Muscle of leg (tissue), 11 donors: ENCODE results near the gene FOSB. TPM values are rescaled to one million over a fixed set of nuclear protein-coding genes. Genes with fewer than 3 reads are reported as not detected.

Experiments used
- DNase-seq: peaks from one replicate; pipeline ENCODE4 v3.0.0; 2013
- H3K27ac ChIP-seq: one replicate; pipeline ENCODE4 v1.5.1; 2013; ENCODE audit warnings: mild to moderate bottlenecking, low read length, control low read depth
- H3K27me3 ChIP-seq: one replicate; pipeline ENCODE4 v1.6.1; 2013; ENCODE audit warnings: low read length; ENCODE audit not compliant: control insufficient read depth, insufficient read depth
- H3K36me3 ChIP-seq: one replicate; pipeline ENCODE4 v1.6.1; 2013; ENCODE audit warnings: low read length; ENCODE audit not compliant: control insufficient read depth, insufficient read depth
- H3K4me1 ChIP-seq: one replicate; pipeline ENCODE4 v1.6.1; 2013; ENCODE audit warnings: low read length; ENCODE audit not compliant: control insufficient read depth, insufficient read depth
- H3K4me3 ChIP-seq: one replicate; pipeline ENCODE4 v1.5.1; 2013; ENCODE audit warnings: low read length, control low read depth
- H3K9me3 ChIP-seq: replicated peaks from 2 replicates; pipeline ENCODE4 v1.6.1; 2013; ENCODE audit warnings: low read depth, low read length; ENCODE audit not compliant: control insufficient read depth
- WGBS: methylation state at CpG from one replicate; pipeline ENCODE4 v1.1.5; 2013; ENCODE audit warnings: missing lambda C conversion rate; ENCODE audit not compliant: insufficient coverage; 5-methylcytosine and 5-hydroxymethylcytosine counted together
- polyA plus RNA-seq, 8 donors: library from polyadenylated mRNA; unstranded; fragments of 120-200 nt; gene quantifications; one replicate each; pipeline versions ENCODE4 v1.2.1 to v1.2.3, GENCODE V29; 2013; ENCODE audit warnings: inconsistent platforms in 1 of 8, low replicate concordance in 1 of 8; ENCODE audit not compliant: insufficient read length in 8 of 8, insufficient read depth in 1 of 8
- total RNA-seq: library from RNA; stranded (reverse); fragments of 120-200 nt; gene quantifications from one replicate; pipeline ENCODE4 v1.2.4, GENCODE V29; 2013

The FOSB gene
- total and polyA plus RNA-seq, 9 donors = 16.7 to 194 (median 54.9) TPM

DNA sequence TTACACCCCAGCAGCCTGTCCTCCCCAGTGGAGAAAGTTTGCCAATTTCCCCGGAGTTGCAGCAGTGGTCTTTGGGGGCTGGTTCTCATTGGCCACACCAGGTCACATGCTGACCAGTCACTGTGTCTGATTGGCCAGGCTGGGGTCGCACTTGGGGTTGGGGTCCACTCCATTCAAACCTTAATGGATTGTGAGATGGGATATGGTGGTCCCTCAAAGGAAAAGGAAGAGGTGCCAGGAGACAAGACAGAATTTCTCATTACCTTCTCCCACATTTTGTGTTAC, 33.9 kb downstream of the FOSB start:
- 40% methylated on average over 1 of the region's 2 CpGs for WGBS

GRCh38 chr19:45502111-45502510, 34.3 kb downstream of the FOSB start:
- Histone ChIP-seq H3K4me3 (no peak overlapping the region), H3K9me3 (no peaks in the 10 kb centered on the region), H3K36me3 (no peaks in the 10 kb centered on the region), H3K4me1 (peaks cover 31% of the 10 kb centered on the region), H3K27ac (no peak overlapping the region), H3K27me3 (peaks cover 46% of the 10 kb centered on the region)
- DNase-seq = peak; percentile 32
- WGBS = no CpG with 5 or more reads among the region's 5 CpGs

More for the DNA sequence above, 33.9 kb downstream of the FOSB start:
- Histone ChIP-seq H3K4me3 (no peak overlapping the region), H3K36me3 (no peaks in the 10 kb centered on the region), H3K27me3 (peaks cover 48% of the 10 kb centered on the region), H3K9me3 (no peaks in the 10 kb centered on the region), H3K27ac (no peak overlapping the region), H3K4me1 (peaks cover 33% of the 10 kb centered on the region)
- no peak for DNase-seq

DNA sequence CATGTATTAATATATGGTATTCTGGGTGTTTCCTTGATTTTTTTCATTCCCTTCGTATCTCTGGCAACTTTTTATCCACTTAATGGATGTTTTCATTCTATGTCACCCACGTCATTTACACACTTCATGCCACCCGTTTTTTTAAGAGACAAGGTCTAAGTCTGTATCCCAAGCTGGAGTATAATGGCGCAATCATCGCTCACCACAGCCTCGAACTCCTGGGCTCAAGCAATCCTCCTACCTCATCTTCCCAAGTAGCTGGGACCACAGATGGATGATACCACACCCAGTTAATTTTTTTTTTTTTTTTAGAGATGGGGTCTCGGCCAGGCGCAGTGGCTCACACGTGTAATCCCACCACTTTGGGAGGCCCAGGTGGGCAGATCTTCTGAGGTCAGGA, 36.1 kb downstream of the FOSB start:
- 90% methylated on average over 3 of the region's 9 CpGs for WGBS
- H3K27ac ChIP-seq = no peak overlapping the region
- H3K36me3 ChIP-seq = no peaks in the 10 kb centered on the region
- no peak for DNase-seq
- peaks cover 28% of the 10 kb centered on the region for H3K27me3 ChIP-seq
- peaks cover 29% of the 10 kb centered on the region for H3K4me1 ChIP-seq
- H3K9me3 ChIP-seq = no peaks in the 10 kb centered on the region
- H3K4me3 ChIP-seq = no peak overlapping the region

DNA sequence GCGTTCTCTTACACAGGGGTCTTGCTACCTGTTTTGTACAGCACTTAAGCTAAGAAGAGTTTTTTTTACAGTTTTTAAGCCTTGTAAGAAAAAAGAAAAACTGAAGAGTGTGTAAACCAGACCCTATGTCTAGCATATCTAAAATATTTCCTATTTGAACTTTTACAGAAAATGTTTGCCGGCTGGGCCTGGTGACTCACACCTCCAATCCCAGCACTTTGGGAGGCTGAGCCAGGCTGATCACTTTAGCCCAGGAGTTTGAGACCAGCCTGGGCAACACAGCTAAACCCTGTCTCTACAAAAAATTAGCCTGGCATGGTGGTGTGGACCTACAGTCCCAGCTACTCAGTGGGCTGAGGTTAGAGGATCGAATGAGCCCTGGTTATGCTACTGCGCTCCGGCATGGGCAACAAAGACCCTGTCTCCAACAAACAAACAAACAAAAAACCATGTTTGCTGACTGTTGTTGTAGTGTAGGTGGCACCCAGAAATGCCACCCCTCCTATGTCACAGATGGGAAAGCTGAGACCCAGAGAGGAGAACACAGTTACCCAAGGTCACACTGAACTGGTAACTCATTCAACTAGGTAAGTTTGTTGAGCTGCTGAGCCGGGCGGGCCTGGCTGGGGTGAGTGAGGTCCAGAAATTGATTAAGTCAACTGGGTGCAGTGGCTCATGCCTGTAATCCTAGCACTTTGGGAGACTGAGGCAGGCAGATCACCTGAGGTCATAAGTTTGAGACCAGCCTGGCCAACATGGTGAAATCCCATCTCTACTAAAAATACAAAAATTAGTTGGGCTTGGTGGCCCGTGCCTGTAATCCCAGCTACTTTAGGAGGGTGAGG, 37.6 kb downstream of the FOSB start:
- peaks cover 13% of the 10 kb centered on the region for H3K27me3 ChIP-seq
- peaks cover 26% of the 10 kb centered on the region for H3K4me1 ChIP-seq
- H3K27ac ChIP-seq = no peak overlapping the region
- no peak overlapping the region for H3K4me3 ChIP-seq
- DNase-seq = peak; percentile 5
- no peaks in the 10 kb centered on the region for H3K9me3 ChIP-seq
- WGBS = 76% methylated on average over 2 of the region's 8 CpGs
- H3K36me3 ChIP-seq = no peaks in the 10 kb centered on the region

GRCh38 chr19:45505996-45506245, 38.1 kb downstream of the FOSB start:
- Histone ChIP-seq H3K9me3 (no peaks in the 10 kb centered on the region), H3K27me3 (peaks cover 10% of the 10 kb centered on the region), H3K4me1 (peaks cover 26% of the 10 kb centered on the region), H3K36me3 (no peaks in the 10 kb centered on the region), H3K4me3 (no peak overlapping the region), H3K27ac (peak overlapping the region; percentile 90)
- WGBS = no CpG with 5 or more reads among the region's 5 CpGs
- no peak for DNase-seq

DNA sequence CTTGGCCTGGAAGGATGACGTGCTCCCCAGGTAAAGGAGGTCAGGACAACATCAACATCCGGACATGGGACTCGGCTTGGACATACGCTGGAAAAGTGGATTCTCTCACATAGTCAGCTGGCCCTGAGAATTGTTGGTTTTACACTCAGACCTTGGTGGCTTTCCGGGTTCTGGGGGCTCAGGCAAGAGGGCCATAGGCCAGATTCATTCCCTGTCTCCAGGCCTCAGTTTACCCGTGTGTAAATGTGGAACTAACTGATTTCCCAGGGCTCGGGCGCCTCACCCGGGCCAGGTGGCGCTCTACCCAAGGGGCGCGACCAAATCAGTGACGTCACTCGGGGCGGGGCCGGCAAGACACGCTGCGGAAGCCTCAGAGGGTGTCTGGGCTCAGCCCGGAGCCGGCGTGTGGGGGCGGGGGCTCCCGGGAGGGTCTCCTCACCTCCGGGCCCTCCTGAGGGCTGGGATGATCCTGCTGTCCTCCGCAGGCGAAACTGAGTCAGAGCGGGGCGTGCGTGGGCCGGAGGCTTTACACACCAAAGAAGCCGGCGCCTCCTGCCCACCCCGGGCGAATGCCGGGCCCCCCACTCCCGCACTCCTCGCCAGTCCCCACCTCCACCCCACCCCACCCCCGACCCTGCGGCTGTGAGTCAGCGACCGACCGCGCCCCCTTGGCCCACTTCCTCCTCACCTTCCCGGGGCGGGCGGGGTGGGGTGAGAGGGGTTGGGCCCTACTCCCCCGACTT, 38.6 kb downstream of the FOSB start:
- peak; percentile 94 for DNase-seq
- H3K27ac ChIP-seq = peak overlapping the region; percentile 90
- no peaks in the 10 kb centered on the region for H3K36me3 ChIP-seq
- peaks cover 26% of the 10 kb centered on the region for H3K4me1 ChIP-seq
- H3K4me3 ChIP-seq = peak overlapping the region; percentile 99
- WGBS = 3% methylated on average over 32 of the region's 47 CpGs
- H3K27me3 ChIP-seq = peaks cover 6% of the 10 kb centered on the region
- H3K9me3 ChIP-seq = no peaks in the 10 kb centered on the region

- H3K4me3 ChIP-seq = peak within 1 kb of the TSS; percentile 99
- no peaks in the 10 kb centered on the region for H3K27me3 ChIP-seq
- no peaks in the 10 kb centered on the region for H3K36me3 ChIP-seq
- WGBS = under 1% methylated on average over 47 of the region's 65 CpGs
- H3K27ac ChIP-seq = peak within 1 kb of the TSS; percentile 90
- no peaks in the 10 kb centered on the region for H3K9me3 ChIP-seq
- H3K4me1 ChIP-seq = peaks cover 23% of the 10 kb centered on the region
- peak; percentile 94 for DNase-seq
Observed at GRCh38 chr19:45506989-45507871, 39.4 kb downstream of the FOSB start, which contains the start of gene VASP. Gene VASP (plus strand): TSS chr19:45507479. CDS start chr19:45507772, 293 bp downstream.

GRCh38 chr19:45507872-45508416, 40.1 kb downstream of the FOSB start:
- Histone ChIP-seq H3K9me3 (no peaks in the 10 kb centered on the region), H3K27me3 (no peaks in the 10 kb centered on the region), H3K27ac (peak overlapping the region; percentile 90), H3K4me1 (peaks cover 25% of the 10 kb centered on the region), H3K36me3 (peaks cover 2% of the 10 kb centered on the region), H3K4me3 (peak overlapping the region; percentile 99)
- peak; percentile 64 for DNase-seq
- WGBS = 0% methylated on average over 6 of the region's 22 CpGs

DNA sequence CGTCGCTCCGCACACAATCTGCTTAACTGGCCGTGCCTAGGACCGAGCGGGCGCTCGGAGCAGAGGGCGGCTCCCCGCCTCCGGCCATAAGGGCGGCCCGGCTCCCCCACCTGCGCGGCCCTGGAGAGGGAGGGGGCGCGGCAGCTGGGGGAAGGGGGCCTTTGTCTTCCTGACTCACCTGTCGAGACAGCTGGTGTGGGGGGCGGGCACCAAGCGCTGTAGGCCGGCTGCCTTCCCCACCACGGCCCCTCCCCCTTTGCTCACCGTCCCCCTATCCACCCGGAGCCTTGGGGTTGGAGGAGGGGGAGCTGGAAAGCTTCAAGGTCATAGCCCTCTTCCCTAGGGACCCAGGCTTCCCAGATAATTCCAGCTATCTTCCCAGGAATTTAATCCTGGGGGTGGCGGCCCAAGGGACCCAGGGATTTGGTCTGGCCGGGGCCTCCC, 40.6 kb downstream of the FOSB start:
- DNase-seq = peak; percentile 66
- peak overlapping the region; percentile 90 for H3K27ac ChIP-seq
- peaks cover 28% of the 10 kb centered on the region for H3K4me1 ChIP-seq
- peaks cover 3% of the 10 kb centered on the region for H3K36me3 ChIP-seq
- H3K9me3 ChIP-seq = no peaks in the 10 kb centered on the region
- H3K4me3 ChIP-seq = peak overlapping the region; percentile 99
- H3K27me3 ChIP-seq = no peaks in the 10 kb centered on the region
- 0% methylated on average over 2 of the region's 26 CpGs for WGBS
